HG03039 (cell line): ENCODE measurements around the gene HDAC4.
A peak's percentile ranks its signal among the peaks of the same experiment; 100 is the strongest.
"Not testable (repeated sequence)": the region's sequence is repeated elsewhere in the genome, so short reads cannot be mapped to it uniquely, and the experiment has no call there.

ENCODE experiments used
- ATAC-seq: cut with Tn5 transposase; IDR thresholded peaks from one replicate; pipeline ENCODE4 v1.9.1; 2021; ENCODE audit warnings: mild to moderate bottlenecking, moderate library complexity; ENCODE audit not compliant: unreplicated experiment

Gene HDAC4

GRCh38 chr2:239042551-239043320, 358.1 kb downstream of the HDAC4 start:
- no peak for ATAC-seq

GRCh38 chr2:239042046-239042445, 358.8 kb downstream of the HDAC4 start:
- ATAC-seq: no peak

- ATAC-seq: no peak
These were observed 359.8 kb downstream of the HDAC4 start for GRCh38 chr2:239041062-239041461.

- ATAC-seq: no peak
These were observed 360.6 kb downstream of the HDAC4 start for GRCh38 chr2:239040152-239040761.

- ATAC-seq: no peak
These were observed 361.4 kb downstream of the HDAC4 start for GRCh38 chr2:239039479-239039861.

- no peak for ATAC-seq
These were observed 361.9 kb downstream of the HDAC4 start for GRCh38 chr2:239038773-239039478.

- not testable (repeated sequence) for ATAC-seq
These were observed 362.5 kb downstream of the HDAC4 start for GRCh38 chr2:239038284-239038683.

GRCh38 chr2:239037559-239037910, 363.3 kb downstream of the HDAC4 start:
- ATAC-seq: no peak

GRCh38 chr2:239036819-239037558, 363.8 kb downstream of the HDAC4 start:
- ATAC-seq: no peak

- ATAC-seq: no peak
These were observed 364.7 kb downstream of the HDAC4 start for GRCh38 chr2:239035997-239036731.

GRCh38 chr2:239035361-239035814, 365.4 kb downstream of the HDAC4 start:
- ATAC-seq: peak; percentile 54

- ATAC-seq: no peak
These were observed 366.1 kb downstream of the HDAC4 start for GRCh38 chr2:239034561-239035341.

GRCh38 chr2:239033801-239034560, 366.8 kb downstream of the HDAC4 start:
- ATAC-seq: no peak

- no peak for ATAC-seq
These were observed 370.9 kb downstream of the HDAC4 start for GRCh38 chr2:239029958-239030357.

GRCh38 chr2:239028253-239028619, 372.6 kb downstream of the HDAC4 start:
- ATAC-seq: no peak

- ATAC-seq: no peak
These were observed 373.2 kb downstream of the HDAC4 start for GRCh38 chr2:239027391-239028252.

- no peak for ATAC-seq
These were observed 374.0 kb downstream of the HDAC4 start for GRCh38 chr2:239026711-239027361.
